Measurements from ENCODE around the gene VRK2.
"Not testable (repeated sequence)": the region's sequence is repeated elsewhere in the genome, so short reads cannot be mapped to it uniquely, and the experiment has no call there.

VRK2 gene

DNA sequence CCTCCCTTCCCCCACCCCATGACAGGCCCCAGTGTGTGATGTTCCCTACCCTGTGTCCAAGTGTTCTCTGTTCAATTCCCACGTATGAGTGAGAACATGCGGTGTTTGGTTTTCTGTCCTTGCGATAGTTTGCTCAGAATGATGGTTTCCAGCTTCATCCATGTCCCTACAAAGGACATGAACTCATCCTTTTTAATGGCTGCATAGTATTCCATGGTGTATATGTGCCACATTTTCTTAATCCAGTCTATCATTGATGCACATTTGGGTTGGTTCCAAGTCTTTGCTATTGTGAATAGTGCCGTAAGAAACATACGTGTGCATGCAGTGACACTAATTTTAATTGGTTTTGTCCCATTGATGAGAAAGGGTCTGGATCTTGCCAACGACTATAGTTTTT is 99.2 kb downstream of the VRK2 start:
- H3K36me3 Mint-ChIP-seq (ENCODE audit: low read depth), result peaks cover 71% of the 10 kb centered on the region
- not testable (repeated sequence) for H3K4me1 Mint-ChIP-seq (ENCODE audit: low read depth); H3K27ac Mint-ChIP-seq; H3K27me3 Mint-ChIP-seq; H3K4me3 Mint-ChIP-seq; H3K9me3 Mint-ChIP-seq

DNA sequence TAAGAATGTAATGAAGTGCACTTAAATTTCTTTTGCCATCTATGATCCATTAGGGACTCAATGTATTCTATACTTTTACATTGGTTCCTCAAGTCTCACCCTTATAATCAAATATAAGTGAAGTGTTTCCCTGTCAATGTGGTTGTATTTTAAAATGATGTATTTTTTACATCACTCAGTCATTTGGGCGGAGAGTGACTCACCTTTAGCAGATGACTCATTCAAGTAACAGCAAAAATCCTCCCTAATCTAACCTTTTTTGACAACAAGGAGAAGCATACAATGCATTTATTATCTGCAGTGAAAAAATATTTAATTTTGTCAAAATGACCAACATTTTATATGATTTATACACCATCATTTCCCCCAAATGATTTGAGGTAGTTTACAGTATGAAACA is 100.1 kb downstream of the VRK2 start:
- H3K9me3 Mint-ChIP-seq, result no peaks in the 10 kb centered on the region
- H3K27ac Mint-ChIP-seq, result no peak overlapping the region

DNA sequence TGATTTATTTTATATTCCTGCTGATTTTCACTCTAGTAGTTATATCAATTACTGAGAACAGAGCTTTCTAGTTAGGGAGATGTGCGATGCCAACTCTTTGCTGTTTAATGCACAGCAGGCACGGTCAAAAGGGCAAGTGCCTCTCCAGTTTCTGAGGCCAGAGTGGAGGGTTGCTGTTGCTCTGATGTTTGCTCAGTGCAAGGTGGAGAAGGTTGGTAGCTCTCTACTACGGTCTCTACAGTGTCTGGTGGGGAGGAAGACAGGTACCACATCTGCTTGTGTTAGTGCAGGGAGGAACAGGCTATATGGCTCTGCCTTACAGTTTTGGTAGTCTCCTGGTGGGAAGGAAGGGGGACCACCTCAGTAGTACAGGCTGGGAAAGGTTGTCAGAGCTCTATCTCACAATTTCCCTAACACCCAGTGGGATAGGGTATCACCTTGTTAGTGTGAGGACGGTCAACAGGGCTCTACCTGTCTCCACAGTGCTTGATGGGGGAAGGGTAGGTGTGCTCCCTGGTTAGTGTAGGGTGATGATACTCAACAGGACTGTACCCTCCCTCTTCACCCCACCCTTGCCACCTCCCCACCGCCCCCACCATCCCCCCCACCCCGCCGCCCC is 108.7 kb downstream of the VRK2 start:
- H3K4me1 Mint-ChIP-seq (ENCODE audit: low read depth), result no peaks in the 10 kb centered on the region
- no peaks in the 10 kb centered on the region for H3K27me3 Mint-ChIP-seq
- H3K27ac Mint-ChIP-seq, result no peak overlapping the region
- H3K9me3 Mint-ChIP-seq, result no peaks in the 10 kb centered on the region
- peaks cover 73% of the 10 kb centered on the region for H3K36me3 Mint-ChIP-seq (ENCODE audit: low read depth)
- H3K4me3 Mint-ChIP-seq, result no peak overlapping the region

More for the DNA sequence above, 100.1 kb downstream of the VRK2 start:
- no peak overlapping the region for H3K4me3 Mint-ChIP-seq
- peaks cover 65% of the 10 kb centered on the region for H3K36me3 Mint-ChIP-seq (ENCODE audit: low read depth)
- H3K27me3 Mint-ChIP-seq, result no peaks in the 10 kb centered on the region
- peaks cover 9% of the 10 kb centered on the region for H3K4me1 Mint-ChIP-seq (ENCODE audit: low read depth)

DNA sequence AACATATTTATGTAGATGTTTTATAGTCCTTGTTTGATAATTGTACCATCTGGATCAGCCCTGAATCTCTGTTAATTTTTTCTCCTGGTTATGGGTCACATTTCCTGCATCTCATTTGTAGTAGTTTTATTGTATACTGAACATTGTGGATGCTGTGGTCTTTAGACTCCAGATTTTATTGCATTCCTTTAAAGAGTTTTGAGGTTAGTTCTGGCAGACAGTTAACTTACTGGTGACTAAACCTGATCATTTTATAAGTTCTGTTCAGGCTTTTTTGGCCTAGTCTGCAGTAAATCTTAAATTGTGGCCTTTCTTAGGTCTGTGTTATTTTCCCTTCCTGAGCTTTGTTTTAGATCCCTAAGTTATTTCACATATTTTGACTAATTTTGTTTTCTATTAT is 110.2 kb downstream of the VRK2 start:
- Mint-ChIP-seq H3K27me3 (no peaks in the 10 kb centered on the region), H3K9me3 (no peaks in the 10 kb centered on the region), H3K27ac (no peak overlapping the region), H3K4me1 (ENCODE audit: low read depth) (no peaks in the 10 kb centered on the region), H3K4me3 (no peak overlapping the region), H3K36me3 (ENCODE audit: low read depth) (peaks cover 82% of the 10 kb centered on the region)

DNA sequence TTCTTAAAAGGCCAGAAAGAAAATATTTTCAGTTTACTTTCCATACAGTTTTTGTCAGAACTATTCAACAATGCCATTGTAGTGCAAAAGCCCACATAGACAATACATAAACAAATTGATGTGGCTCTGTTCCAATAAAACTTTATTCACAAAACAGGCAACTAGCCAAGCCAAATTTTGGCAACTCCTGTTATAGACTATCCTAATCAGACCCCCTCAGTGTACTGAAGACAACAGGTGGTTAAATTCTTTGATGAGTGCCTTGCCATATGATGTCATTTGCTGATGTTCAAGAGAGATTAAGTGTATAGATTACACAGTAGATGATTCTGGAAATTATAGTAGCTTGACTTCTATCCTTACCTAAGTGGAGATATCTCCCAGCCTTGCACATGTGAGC is 111.1 kb downstream of the VRK2 start:
- Mint-ChIP-seq H3K4me3 (no peak overlapping the region), H3K9me3 (no peaks in the 10 kb centered on the region), H3K27me3 (no peaks in the 10 kb centered on the region), H3K36me3 (ENCODE audit: low read depth) (peaks cover 84% of the 10 kb centered on the region), H3K27ac (no peak overlapping the region), H3K4me1 (ENCODE audit: low read depth) (no peaks in the 10 kb centered on the region)

DNA sequence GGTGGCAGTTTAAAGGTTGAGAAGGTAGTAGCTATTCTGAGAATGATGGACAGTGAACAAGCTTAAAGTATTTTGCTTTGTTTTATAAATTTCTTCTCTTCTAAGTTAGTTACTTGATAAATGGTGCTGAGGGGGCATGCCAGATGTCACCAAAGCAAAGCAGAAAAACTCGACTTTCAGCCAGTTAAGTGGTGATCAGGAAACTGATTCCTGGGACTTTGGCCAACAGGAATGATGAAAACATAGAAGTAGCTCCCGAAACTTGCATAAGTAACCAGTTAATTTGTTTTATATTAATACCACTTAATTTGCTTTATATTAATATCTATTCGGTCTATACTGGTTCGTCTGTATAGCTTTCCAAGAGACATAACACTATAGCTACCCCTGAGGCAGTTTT is 111.9 kb downstream of the VRK2 start:
- Mint-ChIP-seq H3K27ac (no peak overlapping the region), H3K4me1 (ENCODE audit: low read depth) (no peaks in the 10 kb centered on the region), H3K36me3 (ENCODE audit: low read depth) (peaks cover 82% of the 10 kb centered on the region), H3K27me3 (no peaks in the 10 kb centered on the region), H3K4me3 (no peak overlapping the region), H3K9me3 (no peaks in the 10 kb centered on the region)

DNA sequence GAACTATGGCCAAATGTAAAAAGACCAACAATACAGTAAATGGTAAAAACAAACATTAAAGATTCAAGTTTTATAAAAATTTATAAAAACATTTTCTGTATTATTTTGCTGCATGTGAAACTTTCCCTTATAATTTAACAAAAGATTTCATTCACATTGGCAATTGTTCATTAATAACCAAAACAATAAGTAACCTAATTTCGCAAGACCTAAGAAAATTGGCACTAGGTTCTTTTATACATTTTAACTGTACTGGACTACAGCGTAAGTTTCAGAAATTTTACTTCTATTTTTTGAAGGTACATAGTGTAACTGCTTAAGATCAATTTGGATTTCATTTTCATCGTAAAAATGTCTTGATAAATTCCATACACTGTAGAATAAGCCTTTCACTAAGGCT is 117.3 kb downstream of the VRK2 start:
- no peaks in the 10 kb centered on the region for H3K27me3 Mint-ChIP-seq

DNA sequence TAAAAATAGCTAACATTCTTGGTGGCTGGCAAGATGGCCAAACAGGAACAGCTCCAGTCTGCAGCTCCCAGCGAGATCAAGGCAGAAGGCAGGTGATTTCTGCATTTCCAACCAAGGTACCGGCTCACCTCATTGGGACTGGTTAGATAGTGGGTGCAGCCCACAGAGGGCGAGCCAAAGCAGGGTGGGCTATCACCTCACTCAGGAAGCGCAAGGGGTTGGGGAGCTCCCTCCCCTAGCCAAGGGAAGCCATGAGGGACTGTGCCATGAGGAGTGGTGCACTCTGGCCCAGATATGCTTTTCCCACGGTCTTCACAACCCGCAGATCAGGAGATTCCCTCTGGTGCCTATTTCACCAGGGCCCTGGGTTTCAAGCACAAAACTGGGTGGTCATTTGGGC is 121.5 kb downstream of the VRK2 start:
- not testable (repeated sequence) for H3K4me3 Mint-ChIP-seq; H3K27me3 Mint-ChIP-seq; H3K27ac Mint-ChIP-seq; H3K4me1 Mint-ChIP-seq (ENCODE audit: low read depth)
- Mint-ChIP-seq H3K36me3 (ENCODE audit: low read depth) (peaks cover 39% of the 10 kb centered on the region), H3K9me3 (peaks cover 22% of the 10 kb centered on the region)

More for the DNA sequence above, 117.3 kb downstream of the VRK2 start:
- Mint-ChIP-seq H3K9me3 (no peaks in the 10 kb centered on the region), H3K4me3 (no peak overlapping the region), H3K36me3 (ENCODE audit: low read depth) (peaks cover 40% of the 10 kb centered on the region), H3K27ac (no peak overlapping the region), H3K4me1 (ENCODE audit: low read depth) (no peaks in the 10 kb centered on the region)

DNA sequence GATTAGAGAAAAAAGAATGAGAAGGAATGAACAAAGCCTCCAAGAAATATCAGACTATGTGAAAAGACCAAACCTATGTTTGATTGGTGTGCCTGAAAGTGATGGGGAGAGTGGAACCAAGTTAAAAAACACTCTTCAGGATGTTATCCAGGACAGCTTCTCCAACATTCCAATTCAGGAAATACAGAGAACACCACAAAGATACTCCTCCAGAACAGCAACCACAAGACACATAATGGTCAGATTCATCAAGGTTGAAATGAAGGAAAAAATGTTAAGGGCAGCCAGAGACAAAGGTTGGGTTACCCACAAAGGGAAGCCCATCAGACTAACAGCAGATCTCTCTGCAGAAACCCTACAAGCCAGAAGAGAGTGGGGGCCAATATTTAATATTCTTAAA is 123.2 kb downstream of the VRK2 start:
- peaks cover 22% of the 10 kb centered on the region for H3K9me3 Mint-ChIP-seq
- H3K4me1 Mint-ChIP-seq (ENCODE audit: low read depth); H3K4me3 Mint-ChIP-seq; H3K27ac Mint-ChIP-seq; H3K27me3 Mint-ChIP-seq: not testable (repeated sequence)
- H3K36me3 Mint-ChIP-seq (ENCODE audit: low read depth), result peaks cover 49% of the 10 kb centered on the region

DNA sequence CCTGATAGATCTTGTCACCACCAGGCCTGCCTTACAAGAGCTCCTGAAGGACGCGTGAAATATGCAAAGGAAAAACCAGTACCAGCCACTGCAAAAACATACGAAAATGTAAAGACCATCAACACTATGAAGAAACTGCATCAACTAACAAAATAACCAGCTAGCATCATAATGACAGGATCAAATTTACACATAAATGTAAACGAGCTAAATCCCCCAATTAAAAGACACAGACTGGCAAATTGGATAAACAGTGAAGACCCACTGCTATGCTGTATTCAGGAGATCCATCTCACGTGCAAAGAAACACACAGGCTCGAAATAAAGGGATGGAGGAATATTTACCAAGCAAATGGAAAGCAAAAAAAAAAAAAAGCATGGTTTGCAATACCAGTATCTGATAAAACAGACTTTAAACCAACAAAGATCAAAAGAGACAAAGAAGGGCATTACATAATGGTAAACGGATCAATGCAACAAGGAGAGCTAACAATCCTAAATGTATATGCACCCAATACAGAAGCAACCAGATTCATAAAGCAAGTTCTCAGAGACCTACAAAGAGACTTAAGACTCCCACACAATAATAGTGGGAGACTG is 123.8 kb downstream of the VRK2 start:
- H3K4me1 Mint-ChIP-seq (ENCODE audit: low read depth); H3K27ac Mint-ChIP-seq; H3K27me3 Mint-ChIP-seq; H3K4me3 Mint-ChIP-seq: not testable (repeated sequence)
- peaks cover 50% of the 10 kb centered on the region for H3K36me3 Mint-ChIP-seq (ENCODE audit: low read depth)
- H3K9me3 Mint-ChIP-seq, result peaks cover 22% of the 10 kb centered on the region

DNA sequence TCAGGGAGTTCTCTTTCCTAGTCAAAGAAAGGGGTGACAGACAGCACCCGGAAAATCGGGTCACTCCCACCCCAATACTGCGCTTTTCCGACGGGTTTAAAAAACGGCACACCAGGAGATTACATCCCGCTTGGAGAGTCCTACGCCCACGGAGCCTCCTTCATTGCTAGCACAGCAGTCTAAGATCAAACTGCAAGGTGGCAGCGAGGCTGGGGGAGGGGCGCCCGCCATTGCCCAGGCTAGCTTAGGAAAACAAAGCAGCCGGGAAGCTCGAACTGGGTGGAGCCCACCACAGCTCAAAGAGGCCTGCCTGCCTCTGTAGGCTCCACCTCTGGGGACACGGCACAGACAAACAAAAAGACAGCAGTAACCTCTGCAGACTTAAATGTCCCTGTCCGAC is 125.2 kb downstream of the VRK2 start:
- not testable (repeated sequence) for H3K27ac Mint-ChIP-seq; H3K27me3 Mint-ChIP-seq; H3K4me1 Mint-ChIP-seq (ENCODE audit: low read depth); H3K4me3 Mint-ChIP-seq
- Mint-ChIP-seq H3K9me3 (peaks cover 22% of the 10 kb centered on the region), H3K36me3 (ENCODE audit: low read depth) (peaks cover 46% of the 10 kb centered on the region)

DNA sequence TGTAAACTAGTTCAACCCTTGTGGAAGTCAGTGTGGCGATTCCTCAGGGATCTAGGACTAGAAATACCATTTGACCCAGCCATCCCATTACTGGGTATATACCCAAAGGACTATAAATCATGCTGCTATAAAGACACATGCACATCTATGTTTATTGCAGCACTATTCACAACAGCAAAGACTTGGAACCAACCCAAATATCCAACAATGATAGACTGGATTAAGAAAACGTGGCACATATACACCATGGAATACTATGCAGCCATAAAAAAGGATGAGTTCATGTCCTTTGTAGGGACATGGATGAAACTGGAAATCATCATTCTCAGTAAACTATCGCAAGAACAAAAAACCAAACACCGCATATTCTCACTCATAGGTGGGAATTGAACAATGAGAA is 130.6 kb downstream of the VRK2 start:
- H3K36me3 Mint-ChIP-seq (ENCODE audit: low read depth), result peaks cover 45% of the 10 kb centered on the region
- H3K4me1 Mint-ChIP-seq (ENCODE audit: low read depth), result not testable (repeated sequence)

DNA sequence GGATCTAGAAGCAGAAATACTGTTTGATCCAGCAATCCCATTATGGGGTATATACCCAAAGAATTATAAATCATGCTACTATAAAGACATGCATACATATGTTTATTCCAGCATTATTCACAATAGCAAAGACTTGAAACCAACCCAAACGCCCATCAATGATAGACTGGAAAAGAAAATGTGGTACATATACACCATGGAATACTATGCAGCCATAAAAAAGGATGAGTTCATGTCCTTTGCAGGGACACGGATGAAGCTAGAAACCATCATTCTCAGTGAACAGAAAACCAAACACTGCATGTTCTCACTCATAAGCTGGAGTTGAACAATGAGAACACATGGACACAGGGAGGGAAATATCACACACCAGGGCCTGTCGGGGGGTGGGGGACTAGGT is 133.6 kb downstream of the VRK2 start:
- H3K27me3 Mint-ChIP-seq; H3K4me3 Mint-ChIP-seq; H3K4me1 Mint-ChIP-seq (ENCODE audit: low read depth); H3K9me3 Mint-ChIP-seq; H3K27ac Mint-ChIP-seq: not testable (repeated sequence)
- peaks cover 27% of the 10 kb centered on the region for H3K36me3 Mint-ChIP-seq (ENCODE audit: low read depth)

More for the DNA sequence above, 130.6 kb downstream of the VRK2 start:
- H3K9me3 Mint-ChIP-seq, H3K27ac Mint-ChIP-seq, H3K4me3 Mint-ChIP-seq, H3K27me3 Mint-ChIP-seq: not testable (repeated sequence)

DNA sequence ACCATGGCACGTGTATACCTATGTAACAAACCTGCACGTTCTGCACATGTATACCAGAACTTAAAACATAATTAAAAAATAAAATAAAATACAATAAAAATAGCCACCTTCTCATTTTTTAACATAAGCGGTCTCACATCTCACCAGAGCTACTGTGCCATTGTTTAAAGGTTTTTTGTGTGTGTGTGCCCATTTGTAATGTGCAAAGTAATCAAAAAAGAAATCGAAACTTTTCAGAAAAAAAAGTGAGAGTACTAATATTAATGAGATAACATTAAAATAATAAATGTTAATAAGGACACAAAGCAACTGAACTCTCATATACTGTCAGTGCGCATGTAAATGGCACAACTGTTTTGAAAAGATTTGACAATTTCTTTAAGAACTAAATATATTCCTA is 134.0 kb downstream of the VRK2 start:
- H3K36me3 Mint-ChIP-seq (ENCODE audit: low read depth), result peaks cover 27% of the 10 kb centered on the region
- no peaks in the 10 kb centered on the region for H3K27me3 Mint-ChIP-seq
- no peaks in the 10 kb centered on the region for H3K9me3 Mint-ChIP-seq
- no peak overlapping the region for H3K4me3 Mint-ChIP-seq
- no peaks in the 10 kb centered on the region for H3K4me1 Mint-ChIP-seq (ENCODE audit: low read depth)
- H3K27ac Mint-ChIP-seq, result no peak overlapping the region

DNA sequence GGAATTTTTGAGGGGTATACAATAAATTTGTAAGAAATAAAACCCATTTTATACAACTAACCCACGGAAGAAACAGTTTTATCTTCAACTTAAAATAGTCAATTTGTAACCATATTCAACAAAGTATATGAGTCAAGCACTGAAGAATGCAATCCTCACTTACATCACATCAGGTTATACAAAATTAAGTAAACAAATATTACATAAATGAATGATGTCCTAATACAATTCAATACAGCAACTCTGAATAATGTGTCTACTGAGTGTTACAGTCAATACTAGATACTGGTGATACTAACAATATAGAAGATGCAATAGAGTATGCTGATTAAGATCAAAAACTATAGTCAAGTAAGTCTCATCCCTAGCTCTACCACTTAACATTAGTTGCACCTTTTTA is 135.9 kb downstream of the VRK2 start:
- Mint-ChIP-seq H3K4me3 (no peak overlapping the region), H3K27ac (no peak overlapping the region), H3K9me3 (no peaks in the 10 kb centered on the region), H3K36me3 (ENCODE audit: low read depth) (peaks cover 43% of the 10 kb centered on the region), H3K4me1 (ENCODE audit: low read depth) (no peaks in the 10 kb centered on the region), H3K27me3 (no peaks in the 10 kb centered on the region)

DNA sequence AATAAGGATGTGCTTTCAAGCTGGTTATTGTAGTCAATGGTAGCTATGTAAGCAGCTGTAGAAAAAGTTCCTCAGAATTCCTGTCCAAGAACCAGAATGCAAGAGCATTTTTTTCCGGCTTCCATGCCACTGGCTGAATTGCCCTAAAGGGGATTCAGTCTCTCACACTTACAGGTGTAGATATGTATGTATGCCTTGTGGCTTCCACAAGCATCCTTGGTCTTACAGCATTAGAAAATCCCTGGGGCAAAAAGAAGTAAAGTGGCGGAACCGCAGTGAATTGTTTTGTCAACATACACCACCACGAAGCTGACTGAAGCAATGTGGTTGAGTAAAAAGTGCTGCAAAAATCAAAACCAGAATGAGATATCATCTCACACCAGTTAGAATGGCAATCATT is 139.9 kb downstream of the VRK2 start:
- H3K36me3 Mint-ChIP-seq (ENCODE audit: low read depth), result peaks cover 38% of the 10 kb centered on the region
- H3K27me3 Mint-ChIP-seq, result no peaks in the 10 kb centered on the region
- no peaks in the 10 kb centered on the region for H3K4me1 Mint-ChIP-seq (ENCODE audit: low read depth)
- H3K9me3 Mint-ChIP-seq, result no peaks in the 10 kb centered on the region
- no peak overlapping the region for H3K27ac Mint-ChIP-seq
- no peak overlapping the region for H3K4me3 Mint-ChIP-seq

Data from stimulated activated naive CD8-positive, alpha-beta T cell treated with anti-CD3 and anti-CD28 coated beads, Interleukin-15, Interleukin-2, amounts not matched to agents 100 ng/mL and 50 ng/mL, for 24 hours (primary cell).